Gastrocnemius medialis (tissue), 4 donors: ENCODE results near the gene SHISA6. TPM values are rescaled to one million over a fixed set of nuclear protein-coding genes. Genes with fewer than 3 reads are reported as not detected.

ENCODE experiments used
- ATAC-seq, 2 donors: fragments of 150-250 bp; one replicate each; pipeline ENCODE4 v1.9.1; 2016
- DNase-seq, 2 donors: peaks; one replicate each; pipeline ENCODE4 v3.0.0-alpha.2; 2019
- H3K27ac ChIP-seq, 4 donors: fragments of 200-600 bp; sonication (generic); 1 replicate in 1 of 4; 2 replicates in 3 of 4; pipeline ENCODE4 v1.5.1; 2016 to 2018; ENCODE audit warnings: mild to moderate bottlenecking in 2 of 4, moderate library complexity in 1 of 4
- H3K27me3 ChIP-seq, 3 donors: fragments of 200-600 bp; sonication (generic) in 2 of 3; 1 replicate in 1 of 3; 2 replicates in 2 of 3; pipeline versions ENCODE4 v1.5.1 to v1.6.0; 2016 to 2019; ENCODE audit warnings: mild to moderate bottlenecking in 1 of 3, moderate library complexity in 1 of 3
- H3K36me3 ChIP-seq, 2 donors: fragments of 200-600 bp; sonication (generic) in 1 of 2; one replicate each; pipeline ENCODE4 v1.5.1; 2017 to 2018
- H3K4me1 ChIP-seq, 2 donors: fragments of 200-600 bp; sonication (generic) in 1 of 2; one replicate each; pipeline ENCODE4 v1.5.1; 2016 to 2017; ENCODE audit warnings: mild to moderate bottlenecking in 2 of 2
- H3K4me3 ChIP-seq, 4 donors: fragments of 200-600 bp; sonication (generic) in 3 of 4; 1 replicate in 1 of 4; 2 replicates in 3 of 4; pipeline ENCODE4 v1.5.1; 2016 to 2019; ENCODE audit warnings: mild to moderate bottlenecking in 2 of 4
- H3K9me3 ChIP-seq, 3 donors: fragments of 200-600 bp; sonication (generic) in 2 of 3; 1 replicate in 1 of 3; 2 replicates in 2 of 3; pipeline ENCODE4 v1.5.1; 2016 to 2019
- CTCF ChIP-seq, 5 experiments: fragments of 450-650 bp in 3 of 5; fragments of 200-600 bp in 2 of 5; sonication (generic) in 2 of 5; IDR thresholded peaks in 4 of 5; conservative IDR thresholded peaks in 1 of 5; 1 replicate in 4 of 5; 2 replicates in 1 of 5; pipeline ENCODE4 v1.5.1; 2016 to 2019; ENCODE audit warnings: antibody characterized with exemption in 5 of 5, mild to moderate bottlenecking in 3 of 5, moderate library complexity in 3 of 5
- POLR2A ChIP-seq, 2 donors: fragments of 450-650 bp; IDR thresholded peaks; one replicate each; pipeline ENCODE4 v1.6.1; 2017; ENCODE audit warnings: antibody characterized with exemption in 2 of 2, mild to moderate bottlenecking in 2 of 2, moderate library complexity in 2 of 2
- in situ Hi-C, 4 donors: fragments of 200-750 bp; cut with MboI; loops; one replicate each; pipeline versions ENCODE4 v1.15.0 to v1.8.0; 2017; ENCODE audit warnings: low sequenced_read_pairs in 4 of 4
- intact Hi-C: fragments of 100-400 bp; cut with DNase I; formaldehyde crosslinking; loops from one replicate; pipeline ENCODE4 v1.15.1; 2023; ENCODE audit warnings: low total_unique reads
- total RNA-seq, 4 donors: library from RNA; depleted of rRNA; stranded (reverse); fragments of >200 nt; gene quantifications; one replicate each; pipeline versions ENCODE4 v1.1.0 to v1.2.3, GENCODE V29; 2016

The SHISA6 gene
- total RNA-seq, 4 donors from 2014 or later = 0.19 to 0.46 (median 0.31) TPM

GRCh38 chr17:11324021-11324420 is 83.0 kb downstream of the SHISA6 start:
- ATAC-seq (no peak), DNase-seq (no peak)
- in situ Hi-C loops = no loop called here
- H3K9me3 ChIP-seq = no peaks in the 10 kb centered on the region
- H3K27ac ChIP-seq = no peak overlapping the region
- no peaks in the 10 kb centered on the region for H3K36me3 ChIP-seq
- intact Hi-C loops = no loop called here
- H3K4me1 ChIP-seq = no peaks in the 10 kb centered on the region
- H3K27me3 ChIP-seq = no peaks in the 10 kb centered on the region
- TF ChIP-seq CTCF (IDR thresholded peaks at IDR 0.05 in 4 of 5, conservative IDR thresholded peaks at IDR 0.05 in 1 of 5) = no peak
- TF ChIP-seq POLR2A (IDR thresholded peaks at IDR 0.05) = no peak
- no peak overlapping the region for H3K4me3 ChIP-seq

GRCh38 chr17:11324846-11325420 is 83.9 kb downstream of the SHISA6 start:
- intact Hi-C loops (no loop called here), in situ Hi-C loops (no loop called here)
- no peak overlapping the region for H3K4me3 ChIP-seq
- no peaks in the 10 kb centered on the region for H3K27me3 ChIP-seq
- H3K36me3 ChIP-seq = no peaks in the 10 kb centered on the region
- H3K9me3 ChIP-seq = no peaks in the 10 kb centered on the region
- H3K27ac ChIP-seq = no peak overlapping the region
- TF ChIP-seq POLR2A (IDR thresholded peaks at IDR 0.05) (no peak), CTCF (IDR thresholded peaks at IDR 0.05 in 4 of 5, conservative IDR thresholded peaks at IDR 0.05 in 1 of 5) (no peak)
- ATAC-seq = no peak
- no peaks in the 10 kb centered on the region for H3K4me1 ChIP-seq
- DNase-seq = no peak

GRCh38 chr17:11326492-11326891 is 85.5 kb downstream of the SHISA6 start:
- H3K36me3 ChIP-seq = no peaks in the 10 kb centered on the region
- no peaks in the 10 kb centered on the region for H3K9me3 ChIP-seq
- H3K27me3 ChIP-seq = no peaks in the 10 kb centered on the region
- H3K4me1 ChIP-seq = no peaks in the 10 kb centered on the region
- no peak for TF ChIP-seq POLR2A (IDR thresholded peaks at IDR 0.05)
- no peak for TF ChIP-seq CTCF (IDR thresholded peaks at IDR 0.05 in 4 of 5, conservative IDR thresholded peaks at IDR 0.05 in 1 of 5)
- no peak overlapping the region for H3K4me3 ChIP-seq
- in situ Hi-C loops (no loop called here), intact Hi-C loops (no loop called here)
- ATAC-seq (no peak), DNase-seq (no peak)
- H3K27ac ChIP-seq = no peak overlapping the region

- no peak overlapping the region for H3K4me3 ChIP-seq
- H3K4me1 ChIP-seq = no peaks in the 10 kb centered on the region
- no peak overlapping the region for H3K27ac ChIP-seq
- H3K27me3 ChIP-seq = no peaks in the 10 kb centered on the region
- DNase-seq (no peak), ATAC-seq (no peak)
- intact Hi-C loops (no loop called here), in situ Hi-C loops (no loop called here)
- H3K36me3 ChIP-seq = no peaks in the 10 kb centered on the region
- no peak for TF ChIP-seq CTCF (IDR thresholded peaks at IDR 0.05 in 4 of 5, conservative IDR thresholded peaks at IDR 0.05 in 1 of 5)
- TF ChIP-seq POLR2A (IDR thresholded peaks at IDR 0.05) = no peak
- H3K9me3 ChIP-seq = no peaks in the 10 kb centered on the region
Observed at GRCh38 chr17:11328770-11329169, 87.8 kb downstream of the SHISA6 start.

GRCh38 chr17:11330006-11330405 is 89.0 kb downstream of the SHISA6 start:
- Histone ChIP-seq H3K4me3 (no peak overlapping the region), H3K27me3 (no peaks in the 10 kb centered on the region), H3K9me3 (no peaks in the 10 kb centered on the region), H3K4me1 (no peaks in the 10 kb centered on the region), H3K27ac (no peak overlapping the region), H3K36me3 (no peaks in the 10 kb centered on the region)
- in situ Hi-C loops = no loop called here
- TF ChIP-seq POLR2A (IDR thresholded peaks at IDR 0.05) (no peak), CTCF (IDR thresholded peaks at IDR 0.05 in 4 of 5, conservative IDR thresholded peaks at IDR 0.05 in 1 of 5) (no peak)
- DNase-seq (no peak), ATAC-seq (no peak)
- intact Hi-C loops = no loop called here
